Neural progenitor cell (in vitro differentiated cells): Measurements from ENCODE around the gene ARHGEF6.

ENCODE experiments used
- EZH2 ChIP-seq: fragments of 200-600 bp; sonication (generic); IDR thresholded peaks from 2 replicates; pipeline ENCODE4 v1.6.1; 2017; ENCODE audit warnings: antibody characterized with exemption, mild to moderate bottlenecking, moderate library complexity
- TF ChIP-seq, protein P1 (sequence below): fragments of 200-600 bp; sonication (generic); IDR thresholded peaks from 2 replicates; pipeline ENCODE4 v1.5.1; 2017; ENCODE audit warnings: antibody characterized with exemption, mild to moderate bottlenecking

DNA sequence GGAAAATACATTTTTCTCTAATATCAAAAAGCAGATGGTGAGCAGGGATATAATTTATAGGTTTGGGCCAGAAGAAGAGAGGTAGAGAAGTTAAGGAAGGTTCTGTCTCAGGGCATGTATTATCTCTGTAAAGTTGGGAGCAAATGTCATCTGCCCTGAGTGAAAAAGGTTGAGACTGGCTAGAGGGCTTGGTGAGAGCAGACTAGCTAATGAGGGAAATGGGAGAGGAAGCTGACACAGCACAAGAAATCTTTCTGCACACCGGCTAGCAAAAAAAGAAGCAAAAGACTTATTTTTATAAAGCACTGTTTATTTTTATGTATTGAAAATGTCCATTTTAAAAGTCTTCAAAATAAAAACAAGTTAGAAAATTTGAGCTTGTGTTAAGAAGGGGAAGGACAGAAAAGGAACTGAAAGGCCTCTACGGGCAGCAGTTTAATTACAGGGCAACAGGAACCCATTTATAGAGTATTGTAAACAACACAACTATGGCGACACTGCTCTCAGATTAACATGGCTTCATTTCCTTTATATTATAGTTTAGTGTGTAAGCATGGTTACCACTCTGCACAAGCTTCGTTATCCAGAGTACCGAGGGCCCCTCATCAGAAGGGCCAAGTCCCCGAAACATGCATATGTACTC, 115.4 kb downstream of the ARHGEF6 start:
- TF ChIP-seq, protein P1, sequence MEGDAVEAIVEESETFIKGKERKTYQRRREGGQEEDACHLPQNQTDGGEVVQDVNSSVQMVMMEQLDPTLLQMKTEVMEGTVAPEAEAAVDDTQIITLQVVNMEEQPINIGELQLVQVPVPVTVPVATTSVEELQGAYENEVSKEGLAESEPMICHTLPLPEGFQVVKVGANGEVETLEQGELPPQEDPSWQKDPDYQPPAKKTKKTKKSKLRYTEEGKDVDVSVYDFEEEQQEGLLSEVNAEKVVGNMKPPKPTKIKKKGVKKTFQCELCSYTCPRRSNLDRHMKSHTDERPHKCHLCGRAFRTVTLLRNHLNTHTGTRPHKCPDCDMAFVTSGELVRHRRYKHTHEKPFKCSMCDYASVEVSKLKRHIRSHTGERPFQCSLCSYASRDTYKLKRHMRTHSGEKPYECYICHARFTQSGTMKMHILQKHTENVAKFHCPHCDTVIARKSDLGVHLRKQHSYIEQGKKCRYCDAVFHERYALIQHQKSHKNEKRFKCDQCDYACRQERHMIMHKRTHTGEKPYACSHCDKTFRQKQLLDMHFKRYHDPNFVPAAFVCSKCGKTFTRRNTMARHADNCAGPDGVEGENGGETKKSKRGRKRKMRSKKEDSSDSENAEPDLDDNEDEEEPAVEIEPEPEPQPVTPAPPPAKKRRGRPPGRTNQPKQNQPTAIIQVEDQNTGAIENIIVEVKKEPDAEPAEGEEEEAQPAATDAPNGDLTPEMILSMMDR, result no peak
- TF ChIP-seq EZH2, result no peak
